ENCODE measurements around the gene GNG7.

- no peak for TF ChIP-seq EZH2phosphoT487 (IDR thresholded peaks at IDR 0.05; ENCODE audit: insufficient read depth, low read depth)
- TF ChIP-seq EZH2 (IDR thresholded peaks at IDR 0.05; ENCODE audit: insufficient read depth, poor library complexity, severe bottlenecking): no peak
These were observed 32.2 kb upstream of the GNG7 start for GRCh38 chr19:2734589-2735288.
